Progenitor cell of endocrine pancreas (in vitro differentiated cells): ENCODE results near the gene ARHGAP6. TPM values are rescaled to one million over a fixed set of nuclear protein-coding genes. Genes with fewer than 3 reads are reported as not detected.
A peak's percentile ranks its signal among the peaks of the same experiment; 100 is the strongest.

Experiments used
- DNase-seq: peaks from one replicate; pipeline ENCODE4 v3.0.0; 2021; ENCODE audit warnings: low spot score; ENCODE audit not compliant: unreplicated experiment
- H3K27ac Mint-ChIP-seq: 2 replicates; pipeline ENCODE4 v1.8.0; 2021; ENCODE audit warnings: mild to moderate bottlenecking, moderate library complexity, mixed read lengths
- H3K27me3 Mint-ChIP-seq: 2 replicates; pipeline ENCODE4 v1.8.0; 2021; ENCODE audit warnings: mixed read lengths
- H3K36me3 Mint-ChIP-seq: 2 replicates; pipeline ENCODE4 v1.8.0; 2022; ENCODE audit warnings: mixed read lengths; ENCODE audit not compliant: insufficient read depth
- H3K4me1 Mint-ChIP-seq: 2 replicates; pipeline ENCODE4 v1.8.0; 2021; ENCODE audit warnings: low read depth, mixed read lengths
- H3K4me3 Mint-ChIP-seq: 2 replicates; pipeline ENCODE4 v1.8.0; 2021; ENCODE audit warnings: low read depth, mild to moderate bottlenecking, moderate library complexity, mixed read lengths
- H3K9me3 Mint-ChIP-seq: 2 replicates; pipeline ENCODE4 v1.8.0; 2021; ENCODE audit warnings: low read depth, mixed read lengths
- total RNA-seq: library from RNA; stranded (reverse); gene quantifications from 2 replicates; pipeline ENCODE4 v1.2.1, GENCODE V29; 2021
- TF ChIP-seq, protein P1 (sequence below): fragments of 200-600 bp; sonication (generic); IDR thresholded peaks from one replicate; pipeline ENCODE4 v1.5.0; 2021; ENCODE audit warnings: antibody characterized with exemption, mild to moderate bottlenecking; ENCODE audit not compliant: unreplicated experiment

Gene ARHGAP6
- total RNA-seq, 1 donor from 2014 or later, result 1.9 TPM

DNA sequence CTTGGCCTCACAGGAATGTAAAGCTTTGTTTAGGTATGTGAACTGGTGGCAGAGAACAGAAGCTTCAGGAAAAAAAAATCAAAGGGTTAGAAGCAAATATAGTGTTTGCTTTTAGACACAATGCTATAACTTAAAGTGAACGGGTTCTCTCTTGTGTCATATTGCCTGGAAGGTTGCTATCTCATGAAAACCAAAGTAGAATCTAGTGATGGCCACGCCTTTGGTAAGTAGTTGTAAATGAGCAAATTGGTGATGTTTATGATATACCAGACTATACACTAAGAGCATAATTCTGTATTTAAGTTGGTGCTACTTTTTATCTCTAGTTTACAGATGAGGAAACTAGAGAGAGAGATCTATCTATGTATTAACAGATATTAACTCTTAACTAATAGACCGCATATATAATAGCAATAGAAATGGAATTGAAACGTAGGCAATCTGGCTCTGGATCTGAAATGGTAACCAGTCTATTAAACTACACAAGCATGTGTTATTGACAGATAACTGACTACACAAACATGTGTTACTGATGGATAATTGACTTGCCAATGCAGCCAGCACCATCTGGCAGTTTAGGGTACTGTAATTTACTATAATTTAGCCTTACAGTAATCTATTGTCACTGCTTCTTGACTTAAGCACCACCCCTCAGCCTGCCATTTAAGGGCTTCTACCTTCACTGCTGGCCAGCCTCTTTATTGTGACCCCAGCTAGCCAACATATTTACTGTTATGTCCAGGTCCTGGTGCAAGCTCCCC lies 513.7 kb downstream of the ARHGAP6 start:
- H3K36me3 Mint-ChIP-seq, result no peaks in the 10 kb centered on the region
- H3K27ac Mint-ChIP-seq, result no peak overlapping the region

GRCh38 chrX:11148401-11148800 lies 517.3 kb downstream of the ARHGAP6 start:
- H3K4me1 Mint-ChIP-seq, result peaks cover 1% of the 10 kb centered on the region

More for the DNA sequence above, 513.7 kb downstream of the ARHGAP6 start:
- Mint-ChIP-seq H3K27me3 (no peaks in the 10 kb centered on the region), H3K9me3 (peaks cover 11% of the 10 kb centered on the region), H3K4me1 (peaks cover 1% of the 10 kb centered on the region), H3K4me3 (no peak overlapping the region)
- TF ChIP-seq, protein P1, sequence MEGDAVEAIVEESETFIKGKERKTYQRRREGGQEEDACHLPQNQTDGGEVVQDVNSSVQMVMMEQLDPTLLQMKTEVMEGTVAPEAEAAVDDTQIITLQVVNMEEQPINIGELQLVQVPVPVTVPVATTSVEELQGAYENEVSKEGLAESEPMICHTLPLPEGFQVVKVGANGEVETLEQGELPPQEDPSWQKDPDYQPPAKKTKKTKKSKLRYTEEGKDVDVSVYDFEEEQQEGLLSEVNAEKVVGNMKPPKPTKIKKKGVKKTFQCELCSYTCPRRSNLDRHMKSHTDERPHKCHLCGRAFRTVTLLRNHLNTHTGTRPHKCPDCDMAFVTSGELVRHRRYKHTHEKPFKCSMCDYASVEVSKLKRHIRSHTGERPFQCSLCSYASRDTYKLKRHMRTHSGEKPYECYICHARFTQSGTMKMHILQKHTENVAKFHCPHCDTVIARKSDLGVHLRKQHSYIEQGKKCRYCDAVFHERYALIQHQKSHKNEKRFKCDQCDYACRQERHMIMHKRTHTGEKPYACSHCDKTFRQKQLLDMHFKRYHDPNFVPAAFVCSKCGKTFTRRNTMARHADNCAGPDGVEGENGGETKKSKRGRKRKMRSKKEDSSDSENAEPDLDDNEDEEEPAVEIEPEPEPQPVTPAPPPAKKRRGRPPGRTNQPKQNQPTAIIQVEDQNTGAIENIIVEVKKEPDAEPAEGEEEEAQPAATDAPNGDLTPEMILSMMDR, result no peak
- DNase-seq, result no peak

GRCh38 chrX:11146411-11146810 lies 519.3 kb downstream of the ARHGAP6 start:
- Mint-ChIP-seq H3K27ac (no peak overlapping the region), H3K27me3 (no peaks in the 10 kb centered on the region), H3K4me1 (no peaks in the 10 kb centered on the region), H3K4me3 (no peak overlapping the region), H3K9me3 (peaks cover 8% of the 10 kb centered on the region), H3K36me3 (no peaks in the 10 kb centered on the region)
- TF ChIP-seq, protein P1, result no peak
- no peak for DNase-seq

More at GRCh38 chrX:11148401-11148800, 517.3 kb downstream of the ARHGAP6 start:
- no peak overlapping the region for H3K4me3 Mint-ChIP-seq
- H3K27me3 Mint-ChIP-seq, result no peaks in the 10 kb centered on the region
- peaks cover 7% of the 10 kb centered on the region for H3K9me3 Mint-ChIP-seq
- no peaks in the 10 kb centered on the region for H3K36me3 Mint-ChIP-seq
- TF ChIP-seq, protein P1, result no peak
- H3K27ac Mint-ChIP-seq, result no peak overlapping the region
- no peak for DNase-seq

- peak; percentile 17 for DNase-seq
Observed at GRCh38 chrX:11143931-11144678, 521.6 kb downstream of the ARHGAP6 start.

More at GRCh38 chrX:11143931-11144678, 521.6 kb downstream of the ARHGAP6 start:
- Mint-ChIP-seq H3K27me3 (no peaks in the 10 kb centered on the region), H3K27ac (no peak overlapping the region), H3K9me3 (peaks cover 7% of the 10 kb centered on the region), H3K36me3 (no peaks in the 10 kb centered on the region), H3K4me1 (no peaks in the 10 kb centered on the region), H3K4me3 (no peak overlapping the region)
- TF ChIP-seq, protein P1, result peak; percentile 62
